NCI-H2081 (cell line): ENCODE results near the gene MAN1A1.

ENCODE experiments used
- DNase-seq, 2 experiments: peaks; one replicate each; lab custom pipeline; 2025; lab: John Stamatoyannopoulos, UW

The MAN1A1 gene

GRCh38 chr6:119270545-119270944, 79.0 kb downstream of the MAN1A1 start:
- DNase-seq: no peak

GRCh38 chr6:119269266-119270103, 80.1 kb downstream of the MAN1A1 start:
- no peak for DNase-seq

- DNase-seq: no peak
Measured at GRCh38 chr6:119267126-119267905, 82.2 kb downstream of the MAN1A1 start.

GRCh38 chr6:119264854-119265397, 84.6 kb downstream of the MAN1A1 start:
- DNase-seq: no peak

GRCh38 chr6:119262612-119263011, 86.9 kb downstream of the MAN1A1 start:
- no peak for DNase-seq

GRCh38 chr6:119261944-119262284, 87.6 kb downstream of the MAN1A1 start:
- no peak for DNase-seq

GRCh38 chr6:119259027-119259426, 90.5 kb downstream of the MAN1A1 start:
- no peak for DNase-seq

- no peak for DNase-seq
Measured at GRCh38 chr6:119257726-119258125, 91.8 kb downstream of the MAN1A1 start.

GRCh38 chr6:119256978-119257462, 92.5 kb downstream of the MAN1A1 start:
- DNase-seq: no peak

- DNase-seq: no peak
Measured at GRCh38 chr6:119256392-119256791, 93.2 kb downstream of the MAN1A1 start.

GRCh38 chr6:119255492-119255891, 94.1 kb downstream of the MAN1A1 start:
- DNase-seq: no peak

GRCh38 chr6:119250036-119250435, 99.5 kb downstream of the MAN1A1 start:
- no peak for DNase-seq

GRCh38 chr6:119249319-119249718, 100.2 kb downstream of the MAN1A1 start:
- DNase-seq: no peak

GRCh38 chr6:119247504-119247903, 102.1 kb downstream of the MAN1A1 start:
- DNase-seq: no peak

- DNase-seq: peak; percentile 0 to 58
Measured at GRCh38 chr6:119243657-119244056, 105.9 kb downstream of the MAN1A1 start.

GRCh38 chr6:119243037-119243436, 106.5 kb downstream of the MAN1A1 start:
- no peak for DNase-seq

GRCh38 chr6:119241540-119242309, 107.8 kb downstream of the MAN1A1 start:
- DNase-seq: no peak

- DNase-seq: no peak
Measured at GRCh38 chr6:119241111-119241465, 108.5 kb downstream of the MAN1A1 start.

GRCh38 chr6:119240257-119241110, 109.1 kb downstream of the MAN1A1 start:
- DNase-seq: no peak

GRCh38 chr6:119237177-119237715, 112.3 kb downstream of the MAN1A1 start:
- DNase-seq: no peak

- DNase-seq: no peak
Measured at GRCh38 chr6:119234941-119235340, 114.6 kb downstream of the MAN1A1 start.
